ENCODE results near the gene LRRC2. TPM values are rescaled to one million over a fixed set of nuclear protein-coding genes. Genes with fewer than 3 reads are reported as not detected.

LRRC2 gene
- total and polyA plus RNA-seq, 2 donors (not counting 3 experiments of a cell fraction or from before 2014, with no cell fraction given): 0.14 to 0.73 TPM

- H3K27ac ChIP-seq (ENCODE audit: insufficient read depth, low read depth, low read length): no peak overlapping the region
- H3K79me2 ChIP-seq (ENCODE audit: control insufficient read depth, insufficient read depth, low read length): no peaks in the 10 kb centered on the region
- DNase-seq (ENCODE audit: low read depth, low spot score) (no peak), FAIRE-seq (no peak)
- H4K20me1 ChIP-seq (replicated peaks; ENCODE audit: control insufficient read depth, extremely low read depth, insufficient read depth, low read length): no peaks in the 10 kb centered on the region
- H3K9me1 ChIP-seq (replicated peaks; ENCODE audit: control insufficient read depth, extremely low read depth, insufficient read depth, low read length): no peaks in the 10 kb centered on the region
- H3K9ac ChIP-seq (replicated peaks; ENCODE audit: extremely low read depth, insufficient read depth, low read length): no peak overlapping the region
- no peak overlapping the region for H2AFZ ChIP-seq (ENCODE audit: low read depth, low read length)
- intact Hi-C loops (cut with micrococcal nuclease) (loop anchor here (10.0 kb wide), 1 partner anchor 405 kb away; no protein-coding TSS in a partner anchor), dilution Hi-C loops (cut with MboI; ENCODE audit: extremely low pct_ligation_motif_present, low sequenced_read_pairs) (no loop called here)
- H3K9me3 ChIP-seq (replicated peaks; ENCODE audit: control insufficient read depth, insufficient read depth, low read length): no peaks in the 10 kb centered on the region
- ChIA-PET POLR2A (interaction anchor here (1.9 kb wide), 1 partner anchor 69 kb away, joined by 5 read pairs; no protein-coding TSS in a partner anchor), CTCF (interaction anchor here (0.9 to 4.9 kb wide), 42 partner anchors 9 to 420 kb away, joined by 3 to 260 read pairs (median 10); partner anchors contain the start of genes ALS2CL, LRRC2 and RTP3)
- no peak overlapping the region for H3K4me3 ChIP-seq (replicated peaks in 1 of 3; ENCODE audit: insufficient read depth in 1 of 3, low read depth in 1 of 3, low read length in 3 of 3)
- TF ChIP-seq POLR2A (IDR thresholded peaks at IDR 0.05; ENCODE audit: low read depth, low read length) (no peak), JUN (IDR thresholded peaks at IDR 0.05; ENCODE audit: borderline replicate concordance, insufficient read depth, insufficient read length, low read depth) (no peak), POLR2AphosphoS5 (IDR thresholded peaks at IDR 0.05; ENCODE audit: insufficient read depth, low read depth, low read length) (no peak)
- H3K4me2 ChIP-seq (ENCODE audit: insufficient read depth, low read length): no peak overlapping the region
- peaks cover 2 to 7% of the 10 kb centered on the region in 2 experiments for H3K27me3 ChIP-seq (ENCODE audit: control insufficient read depth in 2 of 2, insufficient read depth in 2 of 2, low read length in 2 of 2)
- peaks cover 2% of the 10 kb centered on the region for H3K4me1 ChIP-seq (ENCODE audit: control insufficient read depth, extremely low read depth, insufficient read depth, low read length)
- BruUV-seq (replicated peaks): no TSS peak
- H3K36me3 ChIP-seq (ENCODE audit: control insufficient read depth in 2 of 2, extremely low read depth in 1 of 2, insufficient read depth in 2 of 2, low read length in 2 of 2): no peaks in the 10 kb centered on the region
Measured at GRCh38 chr3:46489381-46489780, 76.7 kb downstream of the LRRC2 start.

GRCh38 chr3:46488735-46489361, 77.3 kb downstream of the LRRC2 start:
- no peak overlapping the region for H3K4me3 ChIP-seq (replicated peaks in 1 of 3; ENCODE audit: insufficient read depth in 1 of 3, low read depth in 1 of 3, low read length in 3 of 3)
- H3K79me2 ChIP-seq (ENCODE audit: control insufficient read depth, insufficient read depth, low read length): no peaks in the 10 kb centered on the region
- no peak overlapping the region for H3K4me2 ChIP-seq (ENCODE audit: insufficient read depth, low read length)
- H4K20me1 ChIP-seq (replicated peaks; ENCODE audit: control insufficient read depth, extremely low read depth, insufficient read depth, low read length): no peaks in the 10 kb centered on the region
- FAIRE-seq: peak; percentile 84
- peaks cover 2 to 7% of the 10 kb centered on the region in 2 experiments for H3K27me3 ChIP-seq (ENCODE audit: control insufficient read depth in 2 of 2, insufficient read depth in 2 of 2, low read length in 2 of 2)
- H3K9ac ChIP-seq (replicated peaks; ENCODE audit: extremely low read depth, insufficient read depth, low read length): no peak overlapping the region
- H3K9me1 ChIP-seq (replicated peaks; ENCODE audit: control insufficient read depth, extremely low read depth, insufficient read depth, low read length): no peaks in the 10 kb centered on the region
- ChIA-PET CTCF (interaction anchor here (0.6 to 4.9 kb wide), 57 partner anchors 9 to 550 kb away, joined by 3 to 260 read pairs (median 8); partner anchors contain the start of genes ALS2CL, LRRC2 and RTP3), POLR2A (interaction anchor here (0.6 to 1.9 kb wide), 2 partner anchors 70 to 140 kb away, joined by 5 to 10 read pairs; no protein-coding TSS in a partner anchor)
- TF ChIP-seq CTCF (IDR thresholded peaks at IDR 0.05; ENCODE audit: extremely low read depth in 1 of 2, insufficient read depth in 1 of 2, low read depth in 1 of 2, low read length in 2 of 2): peak; percentile 99 to 100
- TF ChIP-seq POLR2A (IDR thresholded peaks at IDR 0.05; ENCODE audit: low read depth, low read length): no peak
- peak; percentile 8 for TF ChIP-seq MYC (IDR thresholded peaks at IDR 0.05; ENCODE audit: low read depth, low read length)
- intact Hi-C loops (cut with micrococcal nuclease): loop anchor here (1.0 to 10.0 kb wide), 3 partner anchors 69 to 406 kb away; no protein-coding TSS in a partner anchor
- H3K27ac ChIP-seq (ENCODE audit: insufficient read depth, low read depth, low read length): no peak overlapping the region
- H2AFZ ChIP-seq (ENCODE audit: low read depth, low read length): peak overlapping the region; percentile 20
- H3K36me3 ChIP-seq (ENCODE audit: control insufficient read depth in 2 of 2, extremely low read depth in 1 of 2, insufficient read depth in 2 of 2, low read length in 2 of 2): no peaks in the 10 kb centered on the region
- DNase-seq (ENCODE audit: low read depth, low spot score): peak; percentile 84
- no TSS peak for BruUV-seq (replicated peaks)
- dilution Hi-C loops (cut with MboI; ENCODE audit: extremely low pct_ligation_motif_present, low sequenced_read_pairs): no loop called here
- no peaks in the 10 kb centered on the region for H3K9me3 ChIP-seq (replicated peaks; ENCODE audit: control insufficient read depth, insufficient read depth, low read length)
- peaks cover 2% of the 10 kb centered on the region for H3K4me1 ChIP-seq (ENCODE audit: control insufficient read depth, extremely low read depth, insufficient read depth, low read length)
